ENCODE results near the gene ZBTB22. TPM values are rescaled to one million over a fixed set of nuclear protein-coding genes. Genes with fewer than 3 reads are reported as not detected.

Gene ZBTB22
- polyA plus RNA-seq, 1 donor (not counting 4 experiments of a cell fraction or from before 2014, with no cell fraction given), result 6.5 TPM

DNA sequence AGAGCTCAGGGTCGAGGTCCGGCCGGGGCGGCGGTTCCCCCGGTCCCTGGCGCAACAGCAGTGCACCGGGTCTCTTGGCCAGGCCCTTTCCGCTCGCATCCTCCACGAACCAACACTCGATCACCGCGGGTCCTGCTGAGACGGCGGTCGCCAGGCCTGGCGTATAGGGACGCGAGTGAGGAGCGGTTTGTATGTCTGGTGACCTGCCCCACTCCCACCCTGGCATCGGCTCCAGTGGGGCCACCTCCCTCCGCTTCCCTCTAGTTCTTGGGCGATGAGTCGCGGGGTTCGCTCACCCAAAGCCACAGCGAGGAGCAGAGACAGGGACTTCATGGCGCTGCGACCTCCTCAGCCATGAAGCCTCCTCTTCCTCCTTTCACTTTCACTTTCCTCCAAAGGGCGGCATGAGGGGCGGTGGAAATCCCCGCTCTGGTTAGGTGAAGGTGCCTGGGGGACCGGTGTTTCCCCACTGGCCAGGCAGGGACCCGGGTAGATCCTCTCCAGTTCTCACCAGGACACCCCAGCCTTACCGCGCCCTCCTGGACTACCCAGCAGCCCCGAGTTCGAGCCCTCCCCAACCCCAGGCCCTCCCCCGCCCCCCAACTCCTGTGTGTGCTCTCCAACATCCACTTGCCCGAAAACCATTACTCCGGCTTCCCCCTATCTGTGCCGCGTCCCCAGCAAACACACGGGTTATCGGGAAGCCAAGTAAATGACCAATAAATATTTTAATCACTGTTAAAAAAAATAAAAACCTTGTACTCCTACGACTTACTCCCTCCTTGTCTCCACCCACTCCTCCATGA lies 3.6 kb downstream of the ZBTB22 start, which contains the start of gene TAPBP:
TSS of gene TAPBP (minus strand) at position 370 of the 806 bp plus-strand sequence. CDS start at position 333, 37 bp downstream.
- H3K4me1 ChIP-seq (ENCODE audit: control insufficient read depth, extremely low read depth, insufficient read depth, low read length), result peaks cover 23% of the 10 kb centered on the region
- peak within 1 kb of the TSS; percentile 96 for H3K27ac ChIP-seq (ENCODE audit: control insufficient read depth, insufficient read depth, low read length)
- FAIRE-seq (no peak), DNase-seq (ENCODE audit: low read depth, low spot score) (no peak)
- peak within 1 kb of the TSS; percentile 99 for H3K9ac ChIP-seq (ENCODE audit: control insufficient read depth, extremely low read depth, insufficient read depth, low read length)
- TF ChIP-seq, protein P1, sequence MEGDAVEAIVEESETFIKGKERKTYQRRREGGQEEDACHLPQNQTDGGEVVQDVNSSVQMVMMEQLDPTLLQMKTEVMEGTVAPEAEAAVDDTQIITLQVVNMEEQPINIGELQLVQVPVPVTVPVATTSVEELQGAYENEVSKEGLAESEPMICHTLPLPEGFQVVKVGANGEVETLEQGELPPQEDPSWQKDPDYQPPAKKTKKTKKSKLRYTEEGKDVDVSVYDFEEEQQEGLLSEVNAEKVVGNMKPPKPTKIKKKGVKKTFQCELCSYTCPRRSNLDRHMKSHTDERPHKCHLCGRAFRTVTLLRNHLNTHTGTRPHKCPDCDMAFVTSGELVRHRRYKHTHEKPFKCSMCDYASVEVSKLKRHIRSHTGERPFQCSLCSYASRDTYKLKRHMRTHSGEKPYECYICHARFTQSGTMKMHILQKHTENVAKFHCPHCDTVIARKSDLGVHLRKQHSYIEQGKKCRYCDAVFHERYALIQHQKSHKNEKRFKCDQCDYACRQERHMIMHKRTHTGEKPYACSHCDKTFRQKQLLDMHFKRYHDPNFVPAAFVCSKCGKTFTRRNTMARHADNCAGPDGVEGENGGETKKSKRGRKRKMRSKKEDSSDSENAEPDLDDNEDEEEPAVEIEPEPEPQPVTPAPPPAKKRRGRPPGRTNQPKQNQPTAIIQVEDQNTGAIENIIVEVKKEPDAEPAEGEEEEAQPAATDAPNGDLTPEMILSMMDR (optimal IDR thresholded peaks at IDR 0.05 in 1 of 3, IDR thresholded peaks at IDR 0.05 in 1 of 3, conservative IDR thresholded peaks at IDR 0.05 in 1 of 3; ENCODE audit: extremely low read depth in 1 of 3, insufficient read depth in 2 of 3, low read length in 3 of 3), result no peak
- no peak for TF ChIP-seq EZH2 (IDR thresholded peaks at IDR 0.05; ENCODE audit: low read length)
- dilution Hi-C loops (cut with MboI; ENCODE audit: extremely low pct_ligation_motif_present, low sequenced_read_pairs), result no loop called here
- H4K20me1 ChIP-seq (ENCODE audit: control insufficient read depth, extremely low read depth, insufficient read depth, low read length), result no peaks in the 10 kb centered on the region
- H3K36me3 ChIP-seq (ENCODE audit: control insufficient read depth in 2 of 2, extremely low read depth in 1 of 2, insufficient read depth in 2 of 2, low read length in 2 of 2), result peaks cover 10 to 11% of the 10 kb centered on the region in 2 experiments
- H3K4me3 ChIP-seq (ENCODE audit: control insufficient read depth in 2 of 3, extremely low read depth in 1 of 3, insufficient read depth in 2 of 3, low read depth in 1 of 3, low read length in 3 of 3), result peak within 1 kb of the TSS; percentile 69 to 95 (median 95)
- no peaks in the 10 kb centered on the region for H3K9me1 ChIP-seq (ENCODE audit: control insufficient read depth, extremely low read depth, insufficient read depth, low read length)
- peaks cover 46% of the 10 kb centered on the region for H3K79me2 ChIP-seq (ENCODE audit: control insufficient read depth, insufficient read depth, low read length)
- H3K27me3 ChIP-seq (ENCODE audit: control insufficient read depth, extremely low read depth, insufficient read depth, low read length), result no peaks in the 10 kb centered on the region
- H3K9me3 ChIP-seq (ENCODE audit: control insufficient read depth, low read depth, low read length), result no peaks in the 10 kb centered on the region
- peak within 1 kb of the TSS; percentile 76 for H3K4me2 ChIP-seq (ENCODE audit: control insufficient read depth, extremely low read depth, insufficient read depth, low read depth, low read length)
- peak within 1 kb of the TSS; percentile 76 for H2AFZ ChIP-seq (ENCODE audit: control insufficient read depth, low read length)

DNA sequence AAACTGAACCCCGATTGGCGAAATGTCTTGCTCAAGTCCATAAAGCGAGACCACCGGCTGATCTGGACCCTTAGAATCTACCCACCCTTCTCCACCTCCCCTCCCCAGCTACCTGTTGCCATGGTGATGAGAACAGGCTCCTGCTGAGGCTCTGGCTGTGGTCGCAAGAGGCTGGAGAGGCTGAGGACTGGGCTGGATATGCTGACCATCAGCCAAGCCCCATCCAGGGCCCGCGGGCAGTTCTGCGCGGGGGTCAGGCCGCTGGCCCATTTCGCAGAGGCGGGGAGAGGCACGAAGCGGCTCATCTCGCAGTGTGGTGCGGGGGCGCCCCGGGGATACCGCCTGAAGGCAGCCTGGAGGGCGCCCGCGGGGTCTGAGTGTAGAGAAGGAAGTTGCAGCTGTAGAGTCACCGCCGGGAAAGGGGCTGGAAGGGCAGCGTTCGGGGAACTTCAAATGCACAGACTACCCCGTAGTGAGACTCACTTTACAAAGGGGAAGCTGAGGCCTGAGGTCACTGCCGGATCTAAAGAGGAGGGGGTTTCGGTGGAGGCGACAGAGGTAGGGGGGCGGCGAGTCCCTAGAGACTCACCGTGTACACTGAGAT lies 4.3 kb downstream of the ZBTB22 start:
- Histone ChIP-seq H3K4me1 (ENCODE audit: control insufficient read depth, extremely low read depth, insufficient read depth, low read length) (peaks cover 16% of the 10 kb centered on the region), H4K20me1 (ENCODE audit: control insufficient read depth, extremely low read depth, insufficient read depth, low read length) (no peaks in the 10 kb centered on the region), H3K9me1 (ENCODE audit: control insufficient read depth, extremely low read depth, insufficient read depth, low read length) (no peaks in the 10 kb centered on the region), H3K4me3 (ENCODE audit: control insufficient read depth in 2 of 3, extremely low read depth in 1 of 3, insufficient read depth in 2 of 3, low read depth in 1 of 3, low read length in 3 of 3) (peak overlapping the region; percentile 69 to 95 (median 95)), H3K9me3 (ENCODE audit: control insufficient read depth, low read depth, low read length) (no peaks in the 10 kb centered on the region), H3K9ac (ENCODE audit: control insufficient read depth, extremely low read depth, insufficient read depth, low read length) (peak overlapping the region; percentile 99), H3K79me2 (ENCODE audit: control insufficient read depth, insufficient read depth, low read length) (peaks cover 48% of the 10 kb centered on the region), H2AFZ (ENCODE audit: control insufficient read depth, low read length) (peak overlapping the region; percentile 76), H3K27me3 (ENCODE audit: control insufficient read depth, extremely low read depth, insufficient read depth, low read length) (no peaks in the 10 kb centered on the region), H3K36me3 (ENCODE audit: control insufficient read depth in 2 of 2, extremely low read depth in 1 of 2, insufficient read depth in 2 of 2, low read length in 2 of 2) (peaks cover 5 to 8% of the 10 kb centered on the region in 2 experiments), H3K4me2 (ENCODE audit: control insufficient read depth, extremely low read depth, insufficient read depth, low read depth, low read length) (peak overlapping the region; percentile 76), H3K27ac (ENCODE audit: control insufficient read depth, insufficient read depth, low read length) (peak overlapping the region; percentile 96)
- no peak for FAIRE-seq
- dilution Hi-C loops (cut with MboI; ENCODE audit: extremely low pct_ligation_motif_present, low sequenced_read_pairs), result no loop called here
- TF ChIP-seq, protein P1 (optimal IDR thresholded peaks at IDR 0.05 in 1 of 3, IDR thresholded peaks at IDR 0.05 in 1 of 3, conservative IDR thresholded peaks at IDR 0.05 in 1 of 3; ENCODE audit: extremely low read depth in 1 of 3, insufficient read depth in 2 of 3, low read length in 3 of 3), result no peak
- TF ChIP-seq EZH2 (IDR thresholded peaks at IDR 0.05; ENCODE audit: low read length), result no peak
- no peak for DNase-seq (ENCODE audit: low read depth, low spot score)
